ENCODE measurements around the gene CCDC148.

DNA sequence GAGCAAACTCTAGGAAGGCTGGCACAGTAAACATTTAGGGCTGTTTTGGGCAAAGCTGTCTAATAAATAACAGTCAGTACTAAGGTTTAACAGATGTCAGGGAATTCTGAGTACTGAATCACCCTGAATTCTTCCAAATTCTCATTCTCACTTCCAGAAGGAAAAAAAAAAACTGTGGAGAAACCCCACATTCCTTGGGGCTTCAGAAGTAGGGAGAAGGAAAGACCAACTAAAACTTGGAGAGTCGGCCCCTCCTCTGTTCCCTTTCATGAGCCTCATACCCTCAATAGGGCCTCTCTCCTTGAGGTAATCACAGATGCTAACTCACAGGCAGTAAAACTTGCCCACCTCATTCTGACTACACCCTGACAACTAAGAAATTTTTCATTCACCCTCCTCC is 62.1 kb downstream of the CCDC148 start:
- TF ChIP-seq, protein P1, sequence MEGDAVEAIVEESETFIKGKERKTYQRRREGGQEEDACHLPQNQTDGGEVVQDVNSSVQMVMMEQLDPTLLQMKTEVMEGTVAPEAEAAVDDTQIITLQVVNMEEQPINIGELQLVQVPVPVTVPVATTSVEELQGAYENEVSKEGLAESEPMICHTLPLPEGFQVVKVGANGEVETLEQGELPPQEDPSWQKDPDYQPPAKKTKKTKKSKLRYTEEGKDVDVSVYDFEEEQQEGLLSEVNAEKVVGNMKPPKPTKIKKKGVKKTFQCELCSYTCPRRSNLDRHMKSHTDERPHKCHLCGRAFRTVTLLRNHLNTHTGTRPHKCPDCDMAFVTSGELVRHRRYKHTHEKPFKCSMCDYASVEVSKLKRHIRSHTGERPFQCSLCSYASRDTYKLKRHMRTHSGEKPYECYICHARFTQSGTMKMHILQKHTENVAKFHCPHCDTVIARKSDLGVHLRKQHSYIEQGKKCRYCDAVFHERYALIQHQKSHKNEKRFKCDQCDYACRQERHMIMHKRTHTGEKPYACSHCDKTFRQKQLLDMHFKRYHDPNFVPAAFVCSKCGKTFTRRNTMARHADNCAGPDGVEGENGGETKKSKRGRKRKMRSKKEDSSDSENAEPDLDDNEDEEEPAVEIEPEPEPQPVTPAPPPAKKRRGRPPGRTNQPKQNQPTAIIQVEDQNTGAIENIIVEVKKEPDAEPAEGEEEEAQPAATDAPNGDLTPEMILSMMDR (IDR thresholded peaks at IDR 0.05; ENCODE audit: low read length), result no peak
- TF ChIP-seq EZH2 (IDR thresholded peaks at IDR 0.05; ENCODE audit: borderline replicate concordance, low read length), result no peak
